Body of pancreas (tissue), 4 donors: ENCODE measurements around the gene SCARF2. TPM values are rescaled to one million over a fixed set of nuclear protein-coding genes. Genes with fewer than 3 reads are reported as not detected.

Experiments
- ATAC-seq: fragments of 150-250 bp; one replicate; pipeline ENCODE4 v1.9.1; 2016
- DNase-seq, 4 donors: peaks; one replicate each; pipeline ENCODE4 v3.0.0-alpha.2; 2019
- H3K27ac ChIP-seq, 4 donors: fragments of 200-600 bp; sonication (generic); 1 replicate in 3 of 4; 2 replicates in 1 of 4; pipeline versions ENCODE4 v1.5.1 to v1.6.1; 2016 to 2019; ENCODE audit warnings: mild to moderate bottlenecking in 1 of 4, mixed read lengths in 1 of 4, moderate library complexity in 1 of 4
- H3K27me3 ChIP-seq, 2 donors: fragments of 200-600 bp; sonication (generic); one replicate each; pipeline ENCODE4 v1.6.0; 2016; ENCODE audit warnings: mild to moderate bottlenecking in 1 of 2
- H3K36me3 ChIP-seq, 2 donors: fragments of 200-600 bp; sonication (generic); replicated peaks in 1 of 2; 2 replicates each; pipeline ENCODE4 v1.5.1; 2016; ENCODE audit warnings: low read depth in 2 of 2; ENCODE audit not compliant: insufficient read depth in 1 of 2
- H3K4me1 ChIP-seq: fragments of 200-600 bp; sonication (generic); one replicate; pipeline ENCODE4 v1.6.0; 2016
- H3K4me3 ChIP-seq, 2 donors: fragments of 200-600 bp; sonication (generic); 1 replicate in 1 of 2; 2 replicates in 1 of 2; pipeline ENCODE4 v1.5.1; 2016 to 2019
- H3K9me3 ChIP-seq, 3 donors: fragments of 200-600 bp; sonication (generic); 1 replicate in 2 of 3; 2 replicates in 1 of 3; pipeline ENCODE4 v1.5.1; 2016
- CTCF ChIP-seq, 7 experiments: fragments of 450-650 bp in 4 of 7; fragments of 200-600 bp in 3 of 7; sonication (generic) in 3 of 7; IDR thresholded peaks; one replicate each; pipeline ENCODE4 v1.5.1; 2016 to 2019; ENCODE audit warnings: antibody characterized with exemption in 7 of 7
- POLR2A ChIP-seq, 3 donors: fragments of 450-650 bp; IDR thresholded peaks; one replicate each; pipeline ENCODE4 v1.6.1; 2016; ENCODE audit warnings: antibody characterized with exemption in 3 of 3, mild to moderate bottlenecking in 2 of 3
- WGBS, 2 donors: methylation state at CpG; one replicate each; pipeline ENCODE4 v1.1.5; 2017; 5-methylcytosine and 5-hydroxymethylcytosine counted together
- intact Hi-C: fragments of 100-400 bp; cut with DNase I; formaldehyde crosslinking; loops from one replicate; pipeline ENCODE4 v1.15.1; 2023
- total RNA-seq, 2 donors: library from RNA; depleted of rRNA; stranded (reverse); fragments of >200 nt; gene quantifications; one replicate each; pipeline ENCODE4 v1.1.0, GENCODE V29; 2016

Gene SCARF2
- total RNA-seq, 2 donors from 2014 or later, result 9.9 to 13.5 TPM

DNA sequence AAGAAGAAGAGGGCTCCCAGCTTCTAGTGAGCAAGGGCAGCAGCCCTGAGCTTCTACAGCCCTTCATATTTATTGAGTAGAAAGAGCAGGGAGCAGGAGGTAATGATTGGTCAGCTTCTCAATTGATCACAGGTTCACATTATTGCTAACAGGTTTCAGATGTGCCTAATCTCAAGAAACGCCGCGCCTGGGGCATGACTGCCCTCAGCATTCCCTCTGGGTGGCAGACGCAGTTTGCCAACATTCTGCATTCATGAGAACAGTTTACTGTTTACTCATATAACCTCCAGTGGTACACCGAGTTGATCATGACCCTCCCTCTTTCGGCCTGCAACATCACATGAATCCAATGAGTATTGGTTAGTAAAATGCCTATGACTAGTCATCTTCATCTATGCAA, 48.3 kb downstream of the SCARF2 start:
- no peak overlapping the region for H3K27ac ChIP-seq
- intact Hi-C loops, result no loop called here
- no peak for DNase-seq
- no peaks in the 10 kb centered on the region for H3K9me3 ChIP-seq
- WGBS, 2 donors, result 86 to 89% methylated on average over 6 of the region's 6 CpGs
- TF ChIP-seq POLR2A (IDR thresholded peaks at IDR 0.05) (no peak), CTCF (IDR thresholded peaks at IDR 0.05) (no peak)
- H3K27me3 ChIP-seq, result no peaks in the 10 kb centered on the region
- H3K36me3 ChIP-seq, result no peaks in the 10 kb centered on the region
- H3K4me1 ChIP-seq, result peaks cover 5% of the 10 kb centered on the region
- no peak for ATAC-seq
- no peak overlapping the region for H3K4me3 ChIP-seq

DNA sequence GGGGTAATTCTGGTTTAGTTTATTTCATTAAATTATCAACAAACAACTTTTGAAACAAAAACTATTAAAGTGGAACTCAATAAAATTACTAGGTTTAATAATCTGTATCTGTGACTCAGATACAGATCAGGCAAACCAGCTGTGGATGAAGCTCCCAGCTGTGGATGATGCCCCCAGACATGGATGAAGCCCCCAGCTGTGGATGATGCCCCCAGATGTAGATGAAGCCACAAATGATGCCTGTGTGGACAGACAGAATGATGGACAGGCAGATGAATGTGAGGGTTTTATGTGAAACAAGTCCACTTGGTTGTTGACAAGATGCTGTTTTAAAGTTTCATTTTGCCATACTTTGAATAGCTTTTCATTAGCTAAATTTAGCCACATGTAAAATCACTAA, 49.4 kb downstream of the SCARF2 start:
- DNase-seq (no peak), ATAC-seq (no peak)
- Histone ChIP-seq H3K27me3 (no peaks in the 10 kb centered on the region), H3K36me3 (no peaks in the 10 kb centered on the region), H3K27ac (no peak overlapping the region), H3K4me1 (no peaks in the 10 kb centered on the region), H3K4me3 (no peak overlapping the region), H3K9me3 (no peaks in the 10 kb centered on the region)
- no peak for TF ChIP-seq POLR2A (IDR thresholded peaks at IDR 0.05)
- TF ChIP-seq CTCF (IDR thresholded peaks at IDR 0.05), result no peak
- intact Hi-C loops, result no loop called here

- Histone ChIP-seq H3K4me1 (no peaks in the 10 kb centered on the region), H3K27me3 (no peaks in the 10 kb centered on the region), H3K36me3 (no peaks in the 10 kb centered on the region), H3K4me3 (no peak overlapping the region), H3K9me3 (no peaks in the 10 kb centered on the region), H3K27ac (no peak overlapping the region)
- no peak for DNase-seq
- intact Hi-C loops, result no loop called here
- 82 to 86% methylated on average over 4 of the region's 4 CpGs for WGBS, 2 donors
- ATAC-seq, result no peak
- TF ChIP-seq POLR2A (IDR thresholded peaks at IDR 0.05), result no peak
- no peak for TF ChIP-seq CTCF (IDR thresholded peaks at IDR 0.05)
Observed at GRCh38 chr22:20386972-20387371, 50.7 kb downstream of the SCARF2 start.

DNA sequence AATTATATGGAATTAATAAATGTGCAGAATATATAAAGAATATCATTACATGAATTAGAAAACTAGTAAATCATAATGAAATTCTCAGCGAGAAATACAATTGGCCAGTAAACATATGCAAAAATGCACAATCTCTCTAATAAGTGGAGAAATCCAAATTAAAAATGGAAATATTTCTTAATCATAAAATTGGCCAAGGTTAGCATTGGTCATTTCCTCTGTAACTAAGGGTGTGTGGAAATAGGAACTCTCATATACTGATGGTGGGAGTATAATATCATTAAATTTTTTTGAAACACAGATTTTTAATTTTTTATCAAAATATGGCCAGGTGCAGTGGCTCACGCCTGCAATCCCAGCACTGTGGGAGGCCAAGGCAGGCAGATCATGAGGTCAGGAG, 51.3 kb downstream of the SCARF2 start:
- Histone ChIP-seq H3K27ac (no peak overlapping the region), H3K36me3 (no peaks in the 10 kb centered on the region), H3K9me3 (no peaks in the 10 kb centered on the region), H3K27me3 (no peaks in the 10 kb centered on the region), H3K4me3 (no peak overlapping the region), H3K4me1 (no peaks in the 10 kb centered on the region)
- TF ChIP-seq CTCF (IDR thresholded peaks at IDR 0.05), result no peak
- TF ChIP-seq POLR2A (IDR thresholded peaks at IDR 0.05), result no peak
- ATAC-seq, result no peak
- DNase-seq, result no peak
- 80 to 83% methylated on average over 2 of the region's 2 CpGs for WGBS, 2 donors
- intact Hi-C loops, result no loop called here

DNA sequence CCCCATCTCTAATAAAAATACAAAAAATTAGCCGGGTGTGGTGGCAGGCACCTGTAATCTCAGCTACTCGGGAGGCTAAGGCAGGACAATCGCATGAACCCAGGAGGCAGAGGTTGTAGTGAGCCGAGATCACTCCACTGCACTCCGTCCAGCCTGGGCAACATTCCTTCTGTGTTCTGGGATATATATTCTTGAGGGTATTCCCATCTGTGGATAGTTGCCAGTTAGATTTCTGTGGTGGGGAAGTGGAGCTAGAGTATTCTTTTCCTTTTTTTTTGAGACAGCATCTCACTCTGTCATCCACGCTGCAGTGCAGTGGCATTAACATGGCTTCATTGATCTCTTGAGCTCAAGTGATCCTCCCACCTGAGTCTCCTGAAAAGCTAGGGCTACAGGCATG, 52.8 kb downstream of the SCARF2 start:
- TF ChIP-seq CTCF (IDR thresholded peaks at IDR 0.05) (no peak), POLR2A (IDR thresholded peaks at IDR 0.05) (no peak)
- intact Hi-C loops, result no loop called here
- WGBS, 2 donors, result 65 to 89% methylated on average over 6 of the region's 6 CpGs
- ATAC-seq (no peak), DNase-seq (no peak)
- no peaks in the 10 kb centered on the region for H3K9me3 ChIP-seq
- no peak overlapping the region for H3K27ac ChIP-seq
- no peak overlapping the region for H3K4me3 ChIP-seq
- no peaks in the 10 kb centered on the region for H3K4me1 ChIP-seq
- no peaks in the 10 kb centered on the region for H3K36me3 ChIP-seq
- H3K27me3 ChIP-seq, result no peaks in the 10 kb centered on the region
